T-helper 17 cell (primary cell): ENCODE data around the gene C2orf81. TPM values are rescaled to one million over a fixed set of nuclear protein-coding genes. Genes with fewer than 3 reads are reported as not detected.
A peak's percentile ranks its signal among the peaks of the same experiment; 100 is the strongest.

Source experiments
- ATAC-seq: fragments of 150-1000 bp; cut with Tn5 transposase; 2 replicates; pipeline ENCODE4 v1.10.0; 2021; ENCODE audit warnings: mild to moderate bottlenecking, moderate library complexity
- DNase-seq, 3 donors: peaks; one replicate each; pipeline versions ENCODE4 v3.0.0 to v3.0.0-alpha.2; 2020 to 2021
- H3K9me3 ChIP-seq: one replicate; pipeline ENCODE4 v1.7.0; 2013; ENCODE audit warnings: low read length, mild to moderate bottlenecking; ENCODE audit not compliant: control insufficient read depth, poor library complexity, severe bottlenecking
- H3K27ac Mint-ChIP-seq: one replicate; pipeline ENCODE4 v1.8.0; 2022; ENCODE audit warnings: mild to moderate bottlenecking, moderate library complexity, mixed read lengths
- H3K27me3 Mint-ChIP-seq: one replicate; pipeline ENCODE4 v1.8.0; 2022; ENCODE audit warnings: mixed read lengths
- H3K36me3 Mint-ChIP-seq: one replicate; pipeline ENCODE4 v1.8.0; 2022; ENCODE audit warnings: low read depth, mixed read lengths
- H3K4me1 Mint-ChIP-seq: one replicate; pipeline ENCODE4 v1.8.0; 2022; ENCODE audit warnings: mild to moderate bottlenecking, mixed read lengths
- H3K4me3 Mint-ChIP-seq: one replicate; pipeline ENCODE4 v1.8.0; 2022; ENCODE audit warnings: mild to moderate bottlenecking, moderate library complexity, mixed read lengths
- total RNA-seq, 4 donors: library from RNA in 2 of 4; stranded (reverse) in 2 of 4; gene quantifications; one replicate each; pipeline ENCODE4 v1.2.3 and lab custom pipeline; 2022 to 2026

C2orf81 gene
- total RNA-seq, 2 donors from 2014 or later: 2.9 to 3.3 TPM

DNA sequence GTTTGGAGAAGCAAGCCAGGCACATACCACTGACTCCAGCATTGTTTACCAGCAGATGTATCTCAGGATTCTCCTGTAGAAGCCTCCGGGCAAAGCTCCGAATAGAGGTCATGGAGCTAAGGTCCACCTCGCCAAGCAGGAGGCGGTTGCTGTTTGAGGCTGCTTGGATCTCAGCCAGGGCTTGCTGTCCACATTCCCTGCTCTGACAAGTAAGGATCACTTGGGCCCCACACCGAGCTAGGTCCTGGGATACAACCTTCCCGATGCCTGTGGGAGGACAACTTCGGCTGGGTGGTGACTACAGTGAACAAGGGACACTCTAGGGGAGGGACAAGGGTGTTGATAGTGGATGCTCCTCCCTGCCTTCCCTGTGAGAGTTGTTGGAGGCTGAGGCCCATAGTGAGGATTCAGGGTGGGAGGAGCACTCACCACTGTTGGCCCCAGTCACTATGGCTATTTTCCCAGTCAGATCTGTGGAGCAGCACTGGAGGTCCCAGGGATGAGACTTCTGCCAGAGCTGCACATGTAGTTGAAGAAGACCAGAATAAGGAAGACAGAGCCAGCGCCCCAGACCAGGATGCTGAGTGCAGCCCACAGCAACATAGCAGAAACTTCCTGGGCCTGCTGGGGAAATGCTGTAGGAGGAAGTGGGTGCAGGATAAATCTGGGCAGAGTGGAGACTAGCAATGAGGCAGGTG lies 8.3 kb downstream of the C2orf81 start:
- DNase-seq (no peak), ATAC-seq (no peak)
- H3K27me3 Mint-ChIP-seq: peaks cover 48% of the 10 kb centered on the region
- peaks cover 7% of the 10 kb centered on the region for H3K36me3 Mint-ChIP-seq
- H3K9me3 ChIP-seq: no peaks in the 10 kb centered on the region
- no peak overlapping the region for H3K27ac Mint-ChIP-seq
- H3K4me1 Mint-ChIP-seq: peaks cover 14% of the 10 kb centered on the region
- no peak overlapping the region for H3K4me3 Mint-ChIP-seq

DNA sequence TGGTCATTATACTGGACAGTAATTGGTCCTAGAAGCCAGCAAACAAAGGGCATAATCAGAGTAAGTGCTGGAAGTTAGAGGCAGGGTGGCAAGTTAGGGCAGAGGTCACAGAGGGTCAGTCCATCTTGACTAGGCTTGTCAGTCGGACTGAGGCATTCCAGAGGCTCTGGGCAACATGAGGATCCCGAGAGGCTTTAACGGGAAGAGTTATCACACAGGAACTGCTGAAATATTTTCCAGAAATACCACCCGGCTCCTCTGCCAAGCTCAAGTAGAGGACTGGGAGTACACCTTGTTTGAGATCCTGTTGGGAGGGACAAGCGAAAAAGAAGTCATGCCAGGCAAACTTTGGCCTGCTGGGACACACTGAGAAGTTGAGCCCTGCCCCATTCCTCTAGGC lies 13.7 kb downstream of the C2orf81 start:
- H3K4me3 Mint-ChIP-seq: no peak overlapping the region
- H3K9me3 ChIP-seq: no peaks in the 10 kb centered on the region
- H3K27ac Mint-ChIP-seq: no peak overlapping the region
- ATAC-seq (no peak), DNase-seq (no peak)
- H3K36me3 Mint-ChIP-seq: peaks cover 4% of the 10 kb centered on the region
- peaks cover 4% of the 10 kb centered on the region for H3K4me1 Mint-ChIP-seq
- peaks cover 37% of the 10 kb centered on the region for H3K27me3 Mint-ChIP-seq

DNA sequence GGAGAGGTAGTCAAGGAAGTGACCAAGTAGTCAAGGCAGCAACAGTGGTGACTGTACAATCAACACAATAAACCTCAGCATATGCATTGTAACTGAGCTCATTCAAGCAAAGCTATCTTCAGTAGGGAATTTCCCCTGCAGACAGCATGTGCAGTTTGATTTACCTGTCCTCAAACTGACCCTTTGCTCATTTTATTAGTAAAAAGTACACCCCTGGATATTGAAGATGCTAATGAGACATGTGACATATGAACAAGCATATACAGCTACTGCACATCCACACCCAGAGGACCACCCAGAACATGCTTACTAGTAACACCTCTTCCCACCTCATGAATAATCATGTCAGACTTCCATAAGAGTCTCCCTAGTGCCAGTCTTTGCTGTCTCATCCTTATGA lies 15.4 kb downstream of the C2orf81 start:
- H3K36me3 Mint-ChIP-seq: peaks cover 4% of the 10 kb centered on the region
- peaks cover 35% of the 10 kb centered on the region for H3K27me3 Mint-ChIP-seq
- no peak for ATAC-seq
- no peaks in the 10 kb centered on the region for H3K9me3 ChIP-seq
- H3K4me1 Mint-ChIP-seq: peaks cover 3% of the 10 kb centered on the region
- no peak for DNase-seq
- no peak overlapping the region for H3K4me3 Mint-ChIP-seq
- H3K27ac Mint-ChIP-seq: no peak overlapping the region

DNA sequence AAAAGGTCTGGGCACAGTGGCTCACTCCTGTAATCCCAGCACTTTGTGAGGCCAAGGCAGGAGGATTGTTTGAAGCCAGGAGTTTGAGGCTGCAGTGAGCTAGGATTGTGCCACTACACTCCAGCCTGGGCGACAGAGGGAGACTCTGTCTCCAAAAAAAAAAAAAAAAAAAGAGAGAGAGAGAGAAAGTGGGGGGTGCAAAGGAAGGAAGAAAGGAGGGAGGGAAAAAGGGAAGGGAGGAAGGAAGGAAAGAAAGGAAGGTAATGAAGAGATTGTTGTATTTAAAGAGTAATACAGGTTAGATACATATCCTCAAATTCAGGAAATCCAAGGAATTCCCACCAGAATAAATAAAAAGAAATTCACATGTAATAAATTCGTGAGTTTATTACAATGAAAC lies 19.5 kb downstream of the C2orf81 start:
- H3K27ac Mint-ChIP-seq: no peak overlapping the region
- DNase-seq: no peak
- H3K4me3 Mint-ChIP-seq: no peak overlapping the region
- ATAC-seq: no peak
- H3K36me3 Mint-ChIP-seq: no peaks in the 10 kb centered on the region
- H3K27me3 Mint-ChIP-seq: peaks cover 17% of the 10 kb centered on the region
- H3K4me1 Mint-ChIP-seq: no peaks in the 10 kb centered on the region
- no peaks in the 10 kb centered on the region for H3K9me3 ChIP-seq

DNA sequence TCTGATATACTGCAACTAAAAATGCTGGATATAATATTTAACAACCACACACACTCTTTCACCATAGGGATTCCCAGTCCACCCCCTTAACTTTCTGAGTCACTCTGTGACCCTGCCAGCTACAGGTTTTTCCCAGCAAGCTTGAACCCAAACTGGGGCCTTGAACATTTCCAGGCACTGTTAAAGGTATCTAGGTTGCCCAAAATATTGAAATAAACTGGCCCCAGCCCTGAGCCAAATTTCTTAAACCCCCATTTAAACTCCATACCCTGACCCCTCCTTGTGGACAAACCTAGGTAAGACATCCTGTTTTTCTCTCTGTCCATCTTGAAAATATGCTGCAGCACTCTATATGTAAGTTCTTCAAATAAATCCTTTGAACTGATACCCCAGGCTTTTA lies 21.6 kb downstream of the C2orf81 start:
- Mint-ChIP-seq H3K36me3 (no peaks in the 10 kb centered on the region), H3K27me3 (peaks cover 22% of the 10 kb centered on the region), H3K4me1 (no peaks in the 10 kb centered on the region), H3K27ac (no peak overlapping the region), H3K4me3 (no peak overlapping the region)
- H3K9me3 ChIP-seq: no peaks in the 10 kb centered on the region
- ATAC-seq (peak; percentile 73), DNase-seq (no peak)

DNA sequence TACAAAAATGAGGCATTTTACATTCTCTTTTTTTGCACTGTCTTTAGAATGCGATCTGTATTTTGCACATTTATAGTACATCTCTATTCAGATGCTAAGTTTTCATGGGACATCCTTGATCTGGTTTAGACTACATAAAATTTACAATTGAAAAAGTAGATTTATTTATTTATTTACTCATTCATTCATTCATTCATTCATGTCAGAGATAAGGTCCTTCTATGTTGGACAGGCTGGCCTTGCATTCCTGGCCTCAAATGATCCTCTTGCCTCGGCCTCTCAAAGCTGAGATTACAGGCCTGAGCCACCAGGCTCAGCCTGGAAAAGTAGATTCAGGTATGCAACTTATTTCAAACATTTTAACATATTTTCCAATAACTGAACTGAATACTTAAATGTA lies 25.3 kb downstream of the C2orf81 start:
- H3K4me3 Mint-ChIP-seq: no peak overlapping the region
- H3K27ac Mint-ChIP-seq: no peak overlapping the region
- no peaks in the 10 kb centered on the region for H3K36me3 Mint-ChIP-seq
- H3K27me3 Mint-ChIP-seq: peaks cover 28% of the 10 kb centered on the region
- DNase-seq: no peak
- ATAC-seq: no peak
- peaks cover 4% of the 10 kb centered on the region for H3K4me1 Mint-ChIP-seq
- H3K9me3 ChIP-seq: no peaks in the 10 kb centered on the region

DNA sequence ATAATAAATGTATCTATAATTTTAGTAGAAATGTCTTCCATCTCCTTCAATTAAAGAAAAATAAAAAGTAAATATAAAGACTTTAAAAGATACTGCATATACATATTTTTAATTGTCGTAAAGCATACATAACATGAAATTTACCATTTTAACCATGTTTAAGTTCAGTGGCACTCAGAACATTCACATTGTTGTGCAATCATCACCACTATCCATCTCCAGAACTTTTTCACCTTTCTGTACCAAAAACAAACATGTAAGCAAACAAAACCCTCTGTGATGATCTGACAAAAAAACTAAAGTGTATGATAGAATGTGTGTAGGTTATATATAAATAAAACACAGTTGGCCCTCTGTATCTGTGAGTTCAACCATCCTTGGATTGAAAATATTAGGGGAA lies 27.9 kb downstream of the C2orf81 start:
- Mint-ChIP-seq H3K27ac (no peak overlapping the region), H3K4me3 (no peak overlapping the region), H3K36me3 (no peaks in the 10 kb centered on the region), H3K27me3 (peaks cover 18% of the 10 kb centered on the region), H3K4me1 (peaks cover 9% of the 10 kb centered on the region)
- DNase-seq (no peak), ATAC-seq (no peak)
- no peaks in the 10 kb centered on the region for H3K9me3 ChIP-seq

DNA sequence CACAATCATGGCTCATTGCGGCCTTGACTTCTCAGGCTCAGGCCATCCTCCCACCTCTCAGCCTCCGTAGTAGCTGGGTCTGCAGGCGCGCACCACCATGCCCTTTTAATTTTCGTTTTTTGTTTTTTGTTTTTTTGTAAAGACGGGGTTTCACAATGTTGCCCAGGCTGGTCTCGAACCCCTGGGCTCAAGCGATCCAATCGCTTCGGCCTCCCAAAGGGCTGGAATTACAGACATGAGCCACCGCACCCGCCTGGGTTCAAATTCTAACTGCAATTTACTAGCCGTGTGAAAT lies 29.0 kb downstream of the C2orf81 start:
- peaks cover 18% of the 10 kb centered on the region for H3K27me3 Mint-ChIP-seq
- H3K9me3 ChIP-seq: no peaks in the 10 kb centered on the region
- peaks cover 9% of the 10 kb centered on the region for H3K4me1 Mint-ChIP-seq
- ATAC-seq (no peak), DNase-seq (no peak)
- H3K36me3 Mint-ChIP-seq: no peaks in the 10 kb centered on the region
- H3K4me3 Mint-ChIP-seq: no peak overlapping the region
- H3K27ac Mint-ChIP-seq: no peak overlapping the region

DNA sequence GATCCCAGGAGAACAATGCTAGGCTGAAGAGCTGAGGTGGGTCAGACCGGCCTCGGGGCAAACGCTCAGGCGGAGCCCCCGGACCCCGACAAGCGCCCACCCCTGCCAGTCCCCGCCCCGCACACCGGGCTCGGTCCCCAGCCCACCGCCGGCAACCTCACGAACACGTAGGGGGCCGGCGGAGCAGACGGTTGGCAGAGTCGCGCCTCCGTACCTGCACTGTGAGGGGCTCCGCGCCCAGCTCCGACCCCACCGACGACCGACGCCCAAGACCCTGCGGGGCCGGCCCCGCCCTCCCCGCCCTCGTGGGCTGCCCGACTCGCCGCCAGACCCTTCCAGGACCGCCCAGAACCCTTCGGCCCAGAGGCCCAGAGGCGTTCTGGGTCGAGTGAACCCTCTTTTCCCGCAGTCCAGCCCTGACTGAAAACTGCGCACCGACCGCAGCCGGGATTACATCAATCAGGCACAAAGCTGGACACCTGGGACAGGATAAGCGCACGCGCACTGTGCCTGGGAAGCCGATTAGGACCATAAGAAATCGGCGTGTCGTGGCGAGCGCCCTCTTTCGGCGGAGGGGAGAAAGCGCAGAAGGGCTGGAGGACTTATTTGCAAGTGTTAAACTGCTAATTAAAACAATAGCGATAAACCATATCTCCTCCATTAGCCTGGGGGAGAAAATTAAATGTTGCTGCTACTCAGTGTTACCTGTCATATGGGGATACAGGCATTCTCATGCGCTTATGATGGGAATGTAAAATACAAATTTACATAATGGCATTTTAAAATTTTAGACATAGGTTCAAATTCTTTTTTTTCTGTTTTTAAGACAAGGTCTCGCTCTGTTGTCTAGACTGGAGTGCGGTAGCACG lies 29.6 kb downstream of the C2orf81 start:
- peak; percentile 90 to 98 (median 93) for DNase-seq
- ATAC-seq: peak; percentile 92
- H3K4me1 Mint-ChIP-seq: peaks cover 9% of the 10 kb centered on the region

DNA sequence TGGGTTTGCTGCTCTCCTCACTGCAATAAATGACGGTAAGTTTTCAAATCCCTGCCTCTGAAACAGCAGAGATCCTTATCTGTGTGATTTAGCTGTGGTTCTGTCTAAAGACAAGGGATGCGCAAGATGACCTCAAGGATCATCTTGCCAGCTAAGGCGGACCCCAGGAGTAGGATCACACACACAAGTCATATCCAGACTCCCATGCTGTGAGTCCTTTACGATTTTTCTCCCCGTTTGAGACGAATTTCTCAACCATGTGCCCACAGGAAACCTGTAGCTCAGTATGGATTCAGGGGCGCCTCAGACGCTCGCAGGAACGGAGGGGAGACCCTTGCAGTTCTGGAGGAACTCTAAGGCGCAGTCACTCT lies 30.2 kb downstream of the C2orf81 start:
- peak overlapping the region; percentile 97 for H3K4me3 Mint-ChIP-seq
- peak overlapping the region; percentile 94 for H3K27ac Mint-ChIP-seq
- DNase-seq (no peak), ATAC-seq (no peak)
- peaks cover 18% of the 10 kb centered on the region for H3K27me3 Mint-ChIP-seq
- no peaks in the 10 kb centered on the region for H3K9me3 ChIP-seq
- no peaks in the 10 kb centered on the region for H3K36me3 Mint-ChIP-seq
- H3K4me1 Mint-ChIP-seq: peaks cover 9% of the 10 kb centered on the region

More for the DNA sequence above, 29.6 kb downstream of the C2orf81 start:
- H3K9me3 ChIP-seq: no peaks in the 10 kb centered on the region
- Mint-ChIP-seq H3K27ac (peak overlapping the region; percentile 94), H3K4me3 (peak overlapping the region; percentile 97), H3K36me3 (no peaks in the 10 kb centered on the region), H3K27me3 (peaks cover 18% of the 10 kb centered on the region)

DNA sequence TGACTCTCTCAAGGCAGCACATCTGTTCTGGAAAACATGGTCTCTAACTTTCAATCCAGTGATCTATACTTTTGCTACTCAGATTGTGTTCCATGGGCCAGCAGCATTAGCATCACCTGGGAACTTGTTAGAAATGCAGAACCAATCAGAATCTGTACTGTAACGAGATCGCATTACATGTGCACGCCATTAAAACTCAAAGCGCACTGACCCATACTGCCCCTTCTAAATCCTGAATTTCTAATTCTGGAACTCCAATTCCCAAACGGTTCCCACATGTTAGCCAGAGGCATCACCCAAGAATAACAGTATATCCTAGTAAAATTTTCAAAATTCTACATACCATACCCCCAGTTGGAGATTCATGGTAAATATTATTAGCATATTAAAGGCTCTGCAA lies 30.8 kb downstream of the C2orf81 start:
- Mint-ChIP-seq H3K36me3 (no peaks in the 10 kb centered on the region), H3K4me1 (peaks cover 9% of the 10 kb centered on the region), H3K4me3 (peak overlapping the region; percentile 56), H3K27me3 (peaks cover 18% of the 10 kb centered on the region), H3K27ac (peak overlapping the region; percentile 94)
- no peaks in the 10 kb centered on the region for H3K9me3 ChIP-seq
- DNase-seq (no peak), ATAC-seq (no peak)

DNA sequence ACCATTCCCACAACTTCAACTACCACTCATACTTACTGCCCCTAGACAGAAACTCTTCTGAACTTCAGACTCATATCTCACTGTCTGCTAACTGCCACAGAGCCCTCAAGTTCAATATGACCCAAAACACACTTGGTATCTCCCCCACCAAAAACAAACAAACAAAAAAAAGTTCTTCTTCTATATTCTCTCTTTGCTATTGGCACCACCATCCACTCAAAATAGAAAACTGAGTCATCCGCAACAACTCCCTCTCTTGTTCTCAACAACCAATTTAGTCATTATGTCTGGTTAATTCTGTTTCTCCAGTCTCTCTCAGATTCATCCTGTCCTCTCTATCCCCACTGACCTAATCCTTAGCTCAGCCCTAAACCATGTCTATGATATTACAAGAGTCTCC lies 34.1 kb downstream of the C2orf81 start:
- Mint-ChIP-seq H3K27ac (no peak overlapping the region), H3K4me3 (no peak overlapping the region), H3K27me3 (no peaks in the 10 kb centered on the region), H3K36me3 (no peaks in the 10 kb centered on the region), H3K4me1 (peaks cover 17% of the 10 kb centered on the region)
- DNase-seq: no peak
- no peaks in the 10 kb centered on the region for H3K9me3 ChIP-seq
- ATAC-seq: no peak

DNA sequence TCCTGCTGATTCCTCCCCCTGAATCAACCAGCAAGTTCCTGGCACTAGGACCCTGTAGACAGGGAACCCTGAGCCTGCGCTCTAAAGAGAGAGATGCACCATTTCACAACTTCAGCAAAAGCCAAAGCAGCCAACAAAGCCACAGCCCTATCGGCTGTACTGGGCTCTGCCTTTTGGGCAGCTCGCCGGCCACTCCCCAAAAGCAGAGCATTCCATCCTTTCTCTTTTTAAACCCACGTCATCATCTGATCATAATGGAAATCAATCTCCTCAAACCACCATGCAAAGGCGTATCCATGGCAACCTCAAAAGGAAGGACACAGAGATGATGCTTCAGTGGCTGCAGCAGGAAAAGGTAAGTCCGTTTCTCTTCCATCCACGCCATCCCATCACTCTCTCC lies 36.0 kb downstream of the C2orf81 start:
- Mint-ChIP-seq H3K36me3 (no peaks in the 10 kb centered on the region), H3K4me3 (no peak overlapping the region), H3K4me1 (peaks cover 22% of the 10 kb centered on the region), H3K27me3 (no peaks in the 10 kb centered on the region), H3K27ac (no peak overlapping the region)
- ATAC-seq: no peak
- H3K9me3 ChIP-seq: no peaks in the 10 kb centered on the region
- DNase-seq: no peak

DNA sequence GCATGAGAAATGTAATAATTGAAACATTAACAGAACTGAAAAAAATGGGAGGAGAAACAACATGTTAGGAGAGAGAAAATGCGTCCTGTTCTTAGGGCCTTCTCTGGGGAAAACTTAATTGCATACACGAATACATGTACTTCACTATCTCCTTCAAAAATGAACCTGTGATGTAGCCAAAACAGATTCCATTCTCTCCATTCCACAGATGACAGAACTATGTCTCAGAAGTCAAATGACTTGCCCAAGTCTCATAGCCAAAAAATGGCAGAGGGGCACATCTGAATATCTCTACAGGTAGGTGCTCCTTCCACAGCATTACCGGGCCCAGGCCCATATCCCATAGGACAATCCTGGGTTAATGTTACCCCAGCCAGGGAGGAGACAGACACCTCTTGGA lies 37.4 kb downstream of the C2orf81 start:
- DNase-seq (no peak), ATAC-seq (no peak)
- Mint-ChIP-seq H3K4me3 (no peak overlapping the region), H3K36me3 (no peaks in the 10 kb centered on the region), H3K27me3 (no peaks in the 10 kb centered on the region), H3K4me1 (peaks cover 31% of the 10 kb centered on the region), H3K27ac (no peak overlapping the region)
- H3K9me3 ChIP-seq: no peaks in the 10 kb centered on the region
